ENCODE data around the gene TCL1B. TPM values are rescaled to one million over a fixed set of nuclear protein-coding genes. Genes with fewer than 3 reads are reported as not detected.
"Not testable (repeated sequence)": the region's sequence is repeated elsewhere in the genome, so short reads cannot be mapped to it uniquely, and the experiment has no call there.

Gene TCL1B
- total and polyA plus RNA-seq, 2 of the 13 experiments (the other 11 are each of a cell fraction or from before 2014, with no cell fraction given) = not detected

DNA sequence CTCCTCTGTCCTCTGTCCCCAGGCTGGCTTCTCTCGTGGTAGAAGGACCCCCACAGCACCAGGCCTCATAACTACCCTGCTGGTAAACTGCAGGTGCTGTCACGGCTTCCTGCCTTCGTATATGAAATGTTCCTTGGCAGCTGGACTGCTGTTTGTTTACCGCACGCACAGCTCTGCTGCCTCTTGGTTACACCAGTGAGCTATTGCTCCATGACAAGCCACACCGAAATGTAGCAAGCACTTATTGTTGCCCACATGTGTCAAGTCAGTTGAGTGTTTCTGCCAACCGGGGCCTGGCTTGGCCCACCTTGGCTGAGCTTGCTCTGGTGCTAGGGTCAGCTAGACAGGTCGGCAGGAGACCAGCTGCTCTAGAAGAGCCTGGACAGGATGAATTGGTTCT, 21.7 kb upstream of the TCL1B start (continued):
- TF ChIP-seq ZNF335 (CRISPR knock-in tag; IDR thresholded peaks at IDR 0.05) (no peak), NFE2L1 (CRISPR knock-in tag; IDR thresholded peaks at IDR 0.05; ENCODE audit: borderline replicate concordance) (no peak), RBM39 (IDR thresholded peaks at IDR 0.05; ENCODE audit: low read depth, low read length, poor library complexity, severe bottlenecking) (no peak), EZH2 (conservative IDR thresholded peaks at IDR 0.05; ENCODE audit: low read depth, low read length) (no peak), RFX5 (IDR thresholded peaks at IDR 0.05; ENCODE audit: low read depth, low read length) (no peak), ZNF101 (CRISPR knock-in tag; IDR thresholded peaks at IDR 0.05; ENCODE audit: borderline replicate concordance, low read depth) (no peak), ZFP36L1 (CRISPR knock-in tag; IDR thresholded peaks at IDR 0.05) (no peak), TRAFD1 (CRISPR knock-in tag; IDR thresholded peaks at IDR 0.05; ENCODE audit: borderline replicate concordance) (no peak), GMEB1 (CRISPR knock-in tag; IDR thresholded peaks at IDR 0.05; ENCODE audit: borderline replicate concordance) (no peak), ZSCAN20 (CRISPR knock-in tag; IDR thresholded peaks at IDR 0.05; ENCODE audit: borderline replicate concordance) (no peak)

GRCh38 chr14:95665530-95665929, 20.7 kb upstream of the TCL1B start:
- ATAC-seq = peak; percentile 70
- BruUV-seq (replicated peaks); POLR2A ChIA-PET; H3K36me3 ChIP-seq (replicated peaks in 1 of 2; ENCODE audit: control insufficient read depth in 1 of 2, insufficient read depth in 2 of 2, low read length in 2 of 2); in situ Hi-C loops (cut with HindIII; ENCODE audit: extremely low pct_ligation_motif_present, low pct_unique_long_range_greater_than_20kb); H3K9ac ChIP-seq (ENCODE audit: insufficient read depth, low read depth, low read length); H3K27ac ChIP-seq (ENCODE audit: extremely low read length, insufficient read depth, low read length); H3K4me2 ChIP-seq (ENCODE audit: low read depth, low read length); intact Hi-C loops (cut with micrococcal nuclease; ENCODE audit: unreplicated experiment); CTCF ChIA-PET (ENCODE audit: low intra/inter-chr PET ratio, low total read pairs); H3K79me2 ChIP-seq (ENCODE audit: insufficient read depth, low read length); H2AFZ ChIP-seq (ENCODE audit: low read length); DNase-seq (ENCODE audit: low spot score); FAIRE-seq; H3K9me3 ChIP-seq (ENCODE audit: low read length); H4K20me1 ChIP-seq (ENCODE audit: insufficient read depth, low read length); H3K4me3 ChIP-seq (replicated peaks in 1 of 3; ENCODE audit: insufficient read depth in 1 of 3, low read depth in 2 of 3, low read length in 3 of 3): not testable (repeated sequence)
- TF ChIP-seq ZNF362 (CRISPR knock-in tag; IDR thresholded peaks at IDR 0.05; ENCODE audit: borderline replicate concordance) = peak; percentile 72; the same call in 1 of the 2 replicates
- TF ChIP-seq, protein P1, sequence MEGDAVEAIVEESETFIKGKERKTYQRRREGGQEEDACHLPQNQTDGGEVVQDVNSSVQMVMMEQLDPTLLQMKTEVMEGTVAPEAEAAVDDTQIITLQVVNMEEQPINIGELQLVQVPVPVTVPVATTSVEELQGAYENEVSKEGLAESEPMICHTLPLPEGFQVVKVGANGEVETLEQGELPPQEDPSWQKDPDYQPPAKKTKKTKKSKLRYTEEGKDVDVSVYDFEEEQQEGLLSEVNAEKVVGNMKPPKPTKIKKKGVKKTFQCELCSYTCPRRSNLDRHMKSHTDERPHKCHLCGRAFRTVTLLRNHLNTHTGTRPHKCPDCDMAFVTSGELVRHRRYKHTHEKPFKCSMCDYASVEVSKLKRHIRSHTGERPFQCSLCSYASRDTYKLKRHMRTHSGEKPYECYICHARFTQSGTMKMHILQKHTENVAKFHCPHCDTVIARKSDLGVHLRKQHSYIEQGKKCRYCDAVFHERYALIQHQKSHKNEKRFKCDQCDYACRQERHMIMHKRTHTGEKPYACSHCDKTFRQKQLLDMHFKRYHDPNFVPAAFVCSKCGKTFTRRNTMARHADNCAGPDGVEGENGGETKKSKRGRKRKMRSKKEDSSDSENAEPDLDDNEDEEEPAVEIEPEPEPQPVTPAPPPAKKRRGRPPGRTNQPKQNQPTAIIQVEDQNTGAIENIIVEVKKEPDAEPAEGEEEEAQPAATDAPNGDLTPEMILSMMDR (CRISPR knock-in tag; IDR thresholded peaks at IDR 0.05) = 0 out of 2 replicates have a peak, but pooled peaks have one; percentile 16
- WGBS (ENCODE audit: low lambda C conversion rate) = 34% methylated on average over 8 of the region's 8 CpGs
- Histone ChIP-seq H3K4me1 (ENCODE audit: insufficient read depth, low read length) (peaks cover 30% of the 10 kb centered on the region), H3K27me3 (ENCODE audit: control insufficient read depth in 1 of 2, insufficient read depth in 2 of 2, low read length in 2 of 2) (peaks cover under 1 to 17% of the 10 kb centered on the region in 2 experiments; a peak in 3 of 5 replicates)
